HG02588 (cell line): ENCODE data around the gene RBMS3.
"Not testable (repeated sequence)": the region's sequence is repeated elsewhere in the genome, so short reads cannot be mapped to it uniquely, and the experiment has no call there.

Experiments
- ATAC-seq: cut with Tn5 transposase; IDR thresholded peaks from one replicate; pipeline ENCODE4 v1.9.1; 2021; ENCODE audit warnings: mild to moderate bottlenecking, moderate library complexity; ENCODE audit not compliant: unreplicated experiment

RBMS3 gene

DNA sequence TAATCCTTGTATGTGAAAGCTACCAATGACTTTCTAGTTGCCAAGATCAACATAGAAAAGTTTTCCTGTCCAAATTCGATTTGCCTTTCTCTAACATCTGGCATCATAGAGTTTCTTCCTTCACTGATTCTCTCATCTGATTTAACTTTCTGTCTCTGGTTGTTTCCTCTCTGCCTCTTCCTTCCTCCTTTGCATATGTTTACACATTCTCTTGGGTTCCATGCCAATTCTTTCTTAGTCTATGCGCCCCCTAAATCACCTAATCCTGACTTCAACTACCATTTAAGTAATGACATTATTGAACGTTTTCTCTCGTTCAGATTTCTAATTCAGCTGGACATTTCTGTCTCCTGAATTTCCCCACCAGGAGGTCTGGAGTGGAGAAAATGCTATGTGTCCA is 763.6 kb downstream of the RBMS3 start:
- no peak for ATAC-seq

DNA sequence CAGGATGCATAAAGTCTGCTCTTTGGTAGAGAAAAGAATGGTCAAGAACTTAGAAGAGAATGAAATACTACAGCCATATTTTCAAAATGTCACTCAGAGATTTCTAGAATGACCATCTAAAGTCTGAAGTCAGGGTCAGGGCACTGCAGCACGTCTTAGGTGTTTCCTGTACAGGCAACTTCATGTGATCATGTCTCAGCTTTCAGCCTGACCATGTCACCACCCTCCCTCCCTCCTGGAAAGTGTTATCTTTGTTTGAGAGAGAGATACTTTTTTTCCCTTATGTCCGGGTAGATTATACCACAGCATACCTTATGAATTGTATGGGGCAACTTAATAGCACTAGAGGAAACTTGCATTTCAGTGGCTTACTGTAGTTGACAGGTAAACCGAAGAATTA is 767.6 kb downstream of the RBMS3 start:
- ATAC-seq = no peak

DNA sequence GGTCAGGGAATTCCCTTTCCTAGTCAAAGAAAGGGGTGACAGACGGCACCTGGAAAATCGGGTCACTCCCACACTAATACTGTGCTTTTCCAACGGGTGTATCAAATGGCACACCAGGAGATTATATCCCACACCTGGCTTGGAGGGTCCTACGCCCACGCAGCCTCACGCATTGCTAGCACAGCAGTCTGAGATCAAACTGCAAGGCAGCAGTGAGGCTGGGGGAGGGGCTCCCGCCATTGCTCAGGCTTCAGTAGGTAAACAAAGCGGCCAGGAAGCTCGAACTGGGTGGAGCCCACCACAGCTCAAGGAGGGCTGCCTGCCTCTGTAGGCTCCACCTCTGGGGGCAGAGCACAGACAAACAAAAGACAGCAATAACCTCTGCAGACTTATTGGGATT is 769.2 kb downstream of the RBMS3 start:
- ATAC-seq = not testable (repeated sequence)

DNA sequence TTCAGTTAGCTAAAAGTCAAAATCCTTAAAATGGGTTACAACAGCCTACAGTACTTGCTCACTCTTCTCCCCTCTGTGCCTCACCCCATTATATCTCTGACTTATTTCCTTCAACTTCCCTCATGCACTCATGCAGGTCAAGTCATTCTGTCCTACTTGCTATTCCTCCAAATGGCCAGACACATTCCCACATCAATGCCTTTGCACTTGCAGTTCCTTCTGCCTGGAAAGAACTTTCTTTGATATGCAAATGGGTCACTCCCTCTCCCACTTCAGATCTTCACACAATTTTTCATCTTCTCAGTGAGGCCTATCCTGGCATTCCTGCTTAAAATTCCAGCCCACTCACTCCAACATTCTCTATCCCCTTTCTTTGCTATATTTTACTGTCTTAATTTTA is 778.4 kb downstream of the RBMS3 start:
- ATAC-seq = no peak
